Activated CD4-positive, alpha-beta memory T cell treated with anti-CD3 and anti-CD28 coated beads, Interleukin-2, amount 10 ng/mL, durations not matched to agents 7 days and 5 days (primary cell): ENCODE data around the gene STX1B. TPM values are rescaled to one million over a fixed set of nuclear protein-coding genes. Genes with fewer than 3 reads are reported as not detected.
A peak's percentile ranks its signal among the peaks of the same experiment; 100 is the strongest.

Source experiments
- CTCF ChIA-PET: fragments of 350-600 bp; sonication (Branson Sonifier 250); formaldehyde crosslinking; loops from one replicate; lab custom pipeline; 2021; ENCODE audit warnings: antibody characterized with exemption, inconsistent platforms; lab: Charles Lee
- POLR2A ChIA-PET: fragments of 350-600 bp; sonication (Branson Sonifier 250); formaldehyde crosslinking; loops from one replicate; lab custom pipeline; 2021; ENCODE audit warnings: antibody characterized with exemption; lab: Charles Lee
- DNase-seq: peaks from one replicate; pipeline ENCODE4 v3.0.0-alpha.2; 2020
- H3K27ac Mint-ChIP-seq: one replicate; pipeline ENCODE4 v1.8.0; 2021; ENCODE audit warnings: mild to moderate bottlenecking, mixed read lengths
- H3K27me3 Mint-ChIP-seq: one replicate; pipeline ENCODE4 v1.8.0; 2021; ENCODE audit warnings: mixed read lengths
- H3K36me3 Mint-ChIP-seq: one replicate; pipeline ENCODE4 v1.8.0; 2021; ENCODE audit warnings: low read depth, mixed read lengths
- H3K4me1 Mint-ChIP-seq: one replicate; pipeline ENCODE4 v1.8.0; 2021; ENCODE audit warnings: mixed read lengths
- H3K4me3 Mint-ChIP-seq: one replicate; pipeline ENCODE4 v1.8.0; 2021; ENCODE audit warnings: mild to moderate bottlenecking, mixed read lengths
- H3K9me3 Mint-ChIP-seq: one replicate; pipeline ENCODE4 v1.8.0; 2021; ENCODE audit warnings: mixed read lengths
- total RNA-seq, 2 experiments: library from RNA; stranded (reverse); gene quantifications; one replicate each; pipeline ENCODE4 v1.2.3, GENCODE V29; 2021

The STX1B gene
- total RNA-seq, 2 experiments from 2014 or later = 1.5 to 1.7 TPM

DNA sequence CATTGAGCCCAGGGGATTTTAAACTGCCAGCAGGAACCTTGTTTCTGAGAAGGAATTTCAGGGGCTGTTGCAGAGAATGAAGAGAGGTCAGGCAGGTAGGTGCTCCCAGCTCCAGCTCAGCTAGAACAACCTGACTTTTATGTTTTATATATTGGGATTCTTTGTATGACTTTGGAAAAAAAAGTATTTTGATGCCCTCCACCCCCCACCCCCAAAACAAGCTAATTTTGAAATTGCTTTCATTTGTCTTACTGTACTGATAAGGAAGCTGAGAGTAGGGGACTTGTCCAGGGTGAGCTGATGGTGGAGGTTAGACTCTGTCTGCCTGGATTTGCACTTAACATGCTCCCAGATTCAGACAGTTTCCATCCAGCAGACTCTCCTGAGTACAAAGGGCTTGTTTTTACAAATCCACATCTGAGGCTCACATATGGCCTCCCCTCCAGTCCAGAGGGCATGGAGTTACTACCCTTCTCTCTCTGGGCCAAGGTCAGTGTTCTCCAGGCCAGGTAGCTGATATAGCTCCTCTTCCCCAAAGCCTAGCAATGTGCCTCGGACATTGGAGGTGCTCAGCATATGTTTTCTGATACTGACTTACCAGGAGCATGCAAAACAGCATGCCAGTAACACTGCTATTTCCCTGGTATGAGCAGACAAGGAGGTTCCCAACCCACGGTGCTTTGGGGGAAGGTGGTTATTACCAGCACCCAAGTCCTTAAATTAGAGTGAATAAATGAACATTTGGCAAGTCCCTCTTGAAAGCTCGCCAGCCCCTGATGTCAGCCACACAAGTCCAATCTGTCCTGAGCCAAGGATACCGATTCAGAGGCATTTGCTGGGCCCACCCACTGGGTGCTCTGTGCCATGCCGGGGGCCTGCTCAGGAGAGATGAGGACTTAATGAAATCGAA is 11.3 kb downstream of the STX1B start:
- Mint-ChIP-seq H3K27me3 (peaks cover 12% of the 10 kb centered on the region), H3K36me3 (no peaks in the 10 kb centered on the region), H3K27ac (no peak overlapping the region), H3K9me3 (no peaks in the 10 kb centered on the region), H3K4me1 (peaks cover 18% of the 10 kb centered on the region), H3K4me3 (no peak overlapping the region)
- DNase-seq = no peak
- ChIA-PET CTCF (interaction anchor here (1.3 kb wide), 1 partner anchor 143 kb away, joined by 6 read pairs; no protein-coding TSS in a partner anchor), POLR2A (interaction anchor here (0.9 to 2.2 kb wide), 8 partner anchors 8 to 181 kb away, joined by 3 to 7 read pairs (median 3); partner anchors contain the start of genes FUS, ZNF646 and ZNF668)

DNA sequence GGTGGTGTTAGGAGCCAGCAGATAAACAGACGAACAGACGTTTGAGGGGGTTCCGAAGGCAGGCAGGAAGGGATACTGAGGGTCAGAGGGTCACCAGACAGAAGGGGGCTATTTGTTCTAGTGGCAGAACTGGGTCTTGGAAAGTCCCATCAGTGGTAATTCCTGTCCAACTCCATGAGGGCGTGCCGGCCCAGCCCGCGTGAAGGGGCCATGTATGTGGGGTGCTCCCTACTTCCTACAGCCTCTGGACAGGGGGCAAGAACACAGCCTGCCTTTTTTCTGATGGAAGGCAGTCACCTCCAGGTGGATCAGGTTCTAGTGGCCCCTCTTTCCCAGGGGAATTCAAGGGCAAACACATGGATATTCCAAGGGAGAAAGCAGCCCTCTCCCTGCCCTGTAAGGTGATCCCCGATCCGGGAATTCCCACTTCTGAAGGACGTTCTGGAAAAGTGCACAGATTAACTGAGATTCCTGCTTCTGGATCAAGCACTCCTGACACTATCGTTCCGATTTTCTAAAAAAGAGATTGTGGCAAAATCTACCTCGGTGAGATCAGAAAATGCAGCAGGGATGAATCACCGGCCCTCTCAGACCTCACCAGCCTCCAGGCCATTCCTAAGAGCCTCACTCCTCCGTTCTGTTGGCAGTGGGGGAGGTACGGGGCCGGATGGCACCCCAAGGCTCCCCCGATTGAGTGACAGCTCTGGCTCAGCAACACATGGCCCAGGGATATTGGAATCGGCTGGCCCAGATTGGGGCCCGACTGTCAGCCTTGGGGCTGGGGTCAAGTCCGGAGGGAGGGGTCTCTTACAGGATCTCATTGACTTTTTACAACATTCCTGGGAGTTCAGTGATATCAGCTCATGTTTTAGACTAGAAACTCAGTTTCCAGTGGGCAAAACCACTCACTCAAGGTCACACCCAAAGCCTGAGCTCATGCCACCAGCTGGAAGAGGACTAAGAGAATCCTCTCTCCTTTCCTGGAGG is 12.4 kb downstream of the STX1B start:
- Mint-ChIP-seq H3K4me1 (peaks cover 28% of the 10 kb centered on the region), H3K27me3 (peaks cover 12% of the 10 kb centered on the region), H3K4me3 (peak overlapping the region; percentile 37), H3K9me3 (no peaks in the 10 kb centered on the region), H3K27ac (no peak overlapping the region), H3K36me3 (no peaks in the 10 kb centered on the region)
- DNase-seq = no peak
- ChIA-PET POLR2A (interaction anchor here (0.7 to 2.2 kb wide), 14 partner anchors 9 to 182 kb away, joined by 3 to 11 read pairs (median 3); partner anchors contain the start of genes FUS, HSD3B7, KAT8 and ZNF646), CTCF (interaction anchor here (0.8 to 2.6 kb wide), 4 partner anchors 34 to 144 kb away, joined by 3 to 7 read pairs (median 4); no protein-coding TSS in a partner anchor)

DNA sequence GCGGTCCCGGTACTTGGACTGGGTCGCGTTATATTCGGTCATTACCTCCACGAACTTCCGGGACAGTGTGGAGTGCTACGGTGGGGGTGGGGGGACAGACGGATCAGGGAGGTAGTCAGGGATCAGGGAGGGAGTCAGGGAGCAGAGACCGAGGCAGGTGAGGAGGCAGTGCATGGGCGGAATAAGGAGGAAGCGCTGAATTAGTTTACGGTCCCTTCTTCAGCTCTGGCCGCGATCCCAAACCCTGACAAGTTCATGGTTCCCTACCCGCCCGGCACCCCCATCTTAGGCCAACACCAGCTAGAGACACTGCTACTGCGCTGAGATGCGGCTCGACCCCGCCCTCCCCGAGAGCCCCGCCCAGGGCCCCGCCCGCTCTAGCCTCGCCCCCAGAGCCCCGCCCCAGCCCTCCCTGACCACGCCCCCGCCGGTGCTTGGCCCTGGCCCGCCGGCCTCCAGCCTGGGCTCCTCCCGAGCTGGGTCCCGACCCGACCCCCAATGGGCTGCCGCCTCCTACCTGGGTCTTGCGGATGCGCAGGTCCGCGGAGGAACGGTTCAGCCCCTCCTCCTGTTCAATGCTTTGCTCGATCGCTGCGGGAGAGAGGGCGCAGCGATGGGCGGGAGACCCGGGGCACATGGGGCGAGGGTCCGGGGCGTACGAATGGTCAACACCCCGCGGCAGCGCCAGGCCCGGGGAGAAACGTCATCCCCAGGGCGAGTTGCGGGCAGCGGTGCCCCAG is 13.3 kb downstream of the STX1B start:
- peaks cover 37% of the 10 kb centered on the region for H3K4me1 Mint-ChIP-seq
- POLR2A ChIA-PET = interaction anchor here (1.2 to 1.8 kb wide), 6 partner anchors 10 to 462 kb away, joined by 3 to 11 read pairs (median 4); partner anchors contain the start of genes ARMC5, HSD3B7, KAT8 and ZNF646
- peak overlapping the region; percentile 84 for H3K4me3 Mint-ChIP-seq
- peak overlapping the region; percentile 78 for H3K27ac Mint-ChIP-seq
- H3K36me3 Mint-ChIP-seq = no peaks in the 10 kb centered on the region
- H3K27me3 Mint-ChIP-seq = peaks cover 12% of the 10 kb centered on the region
- CTCF ChIA-PET = interaction anchor here (0.8 to 2.6 kb wide), 4 partner anchors 35 to 145 kb away, joined by 3 to 7 read pairs (median 4); no protein-coding TSS in a partner anchor
- DNase-seq = peak; percentile 88
- H3K9me3 Mint-ChIP-seq = no peaks in the 10 kb centered on the region

DNA sequence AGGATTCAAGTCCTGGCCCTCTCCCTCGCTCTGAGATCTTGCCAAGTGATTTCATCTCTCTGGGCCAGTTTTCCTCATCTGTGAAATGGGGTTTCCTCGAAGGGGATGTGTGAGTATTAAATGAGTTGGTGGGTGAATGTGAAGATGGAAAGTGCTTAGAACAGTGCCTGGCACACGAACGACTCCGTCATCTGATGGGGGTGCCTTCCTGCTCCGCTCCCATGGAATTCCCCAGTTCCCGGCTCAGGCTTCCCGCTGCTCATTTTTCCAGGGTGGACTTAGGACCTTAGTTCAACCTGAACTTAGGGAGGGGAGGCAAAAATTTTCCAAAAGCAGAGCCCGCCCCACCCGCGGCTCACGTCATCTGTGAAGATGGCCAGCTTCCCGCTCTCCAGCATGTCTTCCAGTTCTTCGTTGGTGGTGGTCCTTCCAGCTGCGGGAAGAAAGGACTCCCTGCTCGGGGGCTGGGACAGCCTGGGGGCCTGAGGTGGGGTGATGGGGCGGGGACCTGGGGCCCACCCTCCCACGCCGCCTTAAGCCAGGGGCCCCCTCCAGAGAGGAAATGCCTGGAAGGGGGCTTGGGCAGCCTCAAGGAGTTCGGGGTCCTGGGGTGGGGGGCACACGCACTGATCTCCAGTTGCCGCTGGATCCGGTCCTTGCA is 14.0 kb downstream of the STX1B start:
- H3K4me3 Mint-ChIP-seq = peak overlapping the region; percentile 84
- DNase-seq = no peak
- peaks cover 11% of the 10 kb centered on the region for H3K27me3 Mint-ChIP-seq
- H3K4me1 Mint-ChIP-seq = peaks cover 38% of the 10 kb centered on the region
- ChIA-PET CTCF (interaction anchor here (1.1 to 3.2 kb wide), 4 partner anchors 11 to 463 kb away, joined by 3 to 18 read pairs (median 6); partner anchors contain the start of genes ARMC5 and HSD3B7), POLR2A (interaction anchor here (0.6 to 1.8 kb wide), 7 partner anchors 10 to 463 kb away, joined by 3 to 11 read pairs (median 4); partner anchors contain the start of genes ARMC5, HSD3B7, KAT8 and ZNF646)
- H3K27ac Mint-ChIP-seq = peak overlapping the region; percentile 78
- H3K36me3 Mint-ChIP-seq = no peaks in the 10 kb centered on the region
- H3K9me3 Mint-ChIP-seq = no peaks in the 10 kb centered on the region

DNA sequence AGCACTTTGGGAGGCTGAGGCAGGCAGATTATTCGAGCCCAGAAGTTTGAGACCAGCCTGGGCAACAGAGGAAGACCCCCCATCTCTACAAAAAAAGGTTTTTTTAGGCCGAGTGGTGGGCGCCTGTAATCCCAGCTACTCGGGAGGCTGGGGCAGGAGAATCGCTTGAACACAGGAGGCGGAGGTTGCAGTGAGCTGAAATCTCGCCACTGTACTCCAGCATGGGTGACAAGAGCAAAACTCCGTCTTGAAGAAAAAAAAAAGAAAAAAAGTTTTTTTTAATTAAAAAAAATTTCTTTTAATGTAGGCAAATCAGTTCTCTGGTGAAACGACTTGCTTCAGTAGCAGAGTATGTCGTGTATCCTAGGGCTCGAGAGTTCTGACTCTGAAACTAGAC is 14.5 kb downstream of the STX1B start:
- ChIA-PET POLR2A (interaction anchor here (0.6 to 1.8 kb wide), 4 partner anchors 11 to 464 kb away, joined by 3 to 11 read pairs (median 5); partner anchors contain the start of genes ARMC5, HSD3B7, ZNF646 and ZNF668), CTCF (interaction anchor here (1.1 to 3.2 kb wide), 4 partner anchors 10 to 464 kb away, joined by 3 to 18 read pairs (median 6); partner anchors contain the start of genes ARMC5 and HSD3B7)
- Mint-ChIP-seq H3K27ac (no peak overlapping the region), H3K4me3 (peak overlapping the region; percentile 62), H3K36me3 (no peaks in the 10 kb centered on the region), H3K4me1 (peaks cover 43% of the 10 kb centered on the region), H3K9me3 (no peaks in the 10 kb centered on the region), H3K27me3 (peaks cover 11% of the 10 kb centered on the region)
- no peak for DNase-seq

DNA sequence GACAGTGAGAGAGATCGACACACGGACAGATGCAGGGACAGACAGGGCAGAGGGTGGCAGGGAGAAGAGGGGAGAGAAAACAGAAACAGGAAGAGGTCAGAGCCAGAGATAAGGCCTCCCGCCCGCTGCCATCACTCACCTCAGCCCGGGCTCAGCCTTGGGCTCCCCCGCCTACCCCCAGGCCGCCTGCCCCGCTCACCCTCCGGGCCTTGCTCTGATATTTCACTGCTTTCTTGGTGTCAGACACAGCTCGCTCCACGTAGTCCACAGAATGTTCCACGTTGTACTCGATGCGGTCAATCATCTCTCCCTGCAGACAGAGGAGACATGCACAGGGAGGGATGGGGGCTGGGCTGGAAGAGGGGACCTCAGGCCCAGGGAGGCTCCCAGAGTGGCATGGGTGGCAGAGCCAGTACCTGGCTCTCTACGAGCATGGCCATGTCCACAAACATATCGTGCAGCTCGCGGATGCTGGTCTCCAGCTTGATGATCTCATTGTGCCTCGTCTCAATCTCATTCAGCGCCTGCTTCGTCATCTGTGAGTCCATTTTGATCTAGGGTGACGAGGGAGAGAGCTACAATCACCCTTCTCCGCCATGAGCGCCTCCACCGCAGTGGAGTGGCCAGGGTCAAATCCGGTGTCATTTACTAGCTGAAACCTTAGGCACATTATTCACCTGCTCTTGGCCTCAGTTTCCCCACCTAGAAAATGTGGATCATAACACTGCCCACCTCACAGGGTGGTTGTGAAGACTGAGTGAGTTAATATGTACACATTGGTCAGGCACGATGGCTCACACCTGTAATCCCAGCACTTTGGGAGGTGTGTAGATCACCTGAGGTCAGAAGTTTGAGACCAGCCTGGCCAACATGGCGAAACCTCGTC is 17.3 kb downstream of the STX1B start:
- Mint-ChIP-seq H3K36me3 (no peaks in the 10 kb centered on the region), H3K27me3 (peaks cover 5% of the 10 kb centered on the region), H3K27ac (no peak overlapping the region), H3K4me1 (peaks cover 43% of the 10 kb centered on the region), H3K4me3 (no peak overlapping the region), H3K9me3 (no peaks in the 10 kb centered on the region)
- ChIA-PET CTCF (interaction anchor here (1.5 to 3.2 kb wide), 2 partner anchors 8 to 34 kb away, joined by 3 to 18 read pairs; partner anchors contain the start of gene HSD3B7), POLR2A (interaction anchor here (1.1 kb wide), 1 partner anchor 187 kb away, joined by 5 read pairs; the partner anchor contains the start of gene FUS)
- no peak for DNase-seq

DNA sequence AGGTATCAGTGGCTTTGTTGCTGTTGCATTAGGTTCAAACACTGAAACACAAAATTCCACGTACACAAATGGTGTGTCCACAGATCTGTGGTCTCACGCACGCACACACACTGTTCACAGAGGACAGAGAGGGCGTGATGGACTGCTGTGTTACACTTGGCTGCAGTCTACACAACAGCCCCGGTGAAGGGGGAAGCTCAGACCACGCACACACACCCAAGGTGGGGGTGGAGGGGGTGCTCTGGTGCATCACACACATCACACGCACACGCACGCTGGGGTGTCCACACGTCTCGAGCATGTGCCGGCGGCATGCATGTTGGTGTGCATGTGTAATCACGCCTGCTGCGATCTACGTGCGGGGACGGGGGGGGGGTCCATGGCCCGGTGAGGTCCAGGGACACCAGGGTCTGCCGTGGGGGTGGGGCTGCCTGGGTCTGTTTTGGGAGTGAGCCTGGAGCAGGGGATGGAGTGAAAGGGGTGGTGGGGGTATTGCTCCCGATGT is 18.1 kb downstream of the STX1B start:
- no peak overlapping the region for H3K27ac Mint-ChIP-seq
- no peak for DNase-seq
- H3K27me3 Mint-ChIP-seq = peaks cover 3% of the 10 kb centered on the region
- H3K4me3 Mint-ChIP-seq = no peak overlapping the region
- ChIA-PET POLR2A (no interaction called here), CTCF (interaction anchor here (1.2 kb wide), 1 partner anchor 150 kb away, joined by 4 read pairs; no protein-coding TSS in a partner anchor)
- no peaks in the 10 kb centered on the region for H3K36me3 Mint-ChIP-seq
- H3K4me1 Mint-ChIP-seq = peaks cover 43% of the 10 kb centered on the region
- no peaks in the 10 kb centered on the region for H3K9me3 Mint-ChIP-seq

DNA sequence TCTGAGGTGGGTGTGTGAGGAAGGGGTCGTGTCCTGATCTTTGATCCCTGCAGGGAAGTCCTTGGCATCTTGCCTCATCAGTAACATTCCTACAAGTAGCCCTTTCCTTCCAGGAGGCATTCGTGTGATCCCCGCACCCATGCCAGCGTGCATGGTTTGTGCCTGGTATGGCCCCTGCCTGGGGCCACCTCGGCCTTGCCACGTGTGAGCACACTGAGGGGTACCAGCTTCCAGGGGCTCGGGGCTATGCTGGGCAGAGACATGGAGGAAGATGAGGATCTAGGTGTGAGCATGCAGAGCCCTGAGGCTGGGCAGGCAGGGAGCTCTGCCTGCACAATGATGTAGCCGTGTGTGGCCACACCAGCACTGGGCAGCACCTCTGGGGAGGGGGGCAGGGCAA is 19.4 kb downstream of the STX1B start:
- Mint-ChIP-seq H3K4me1 (peaks cover 39% of the 10 kb centered on the region), H3K36me3 (peaks cover 4% of the 10 kb centered on the region), H3K27me3 (no peaks in the 10 kb centered on the region), H3K9me3 (no peaks in the 10 kb centered on the region), H3K27ac (peak overlapping the region; percentile 26), H3K4me3 (no peak overlapping the region)
- ChIA-PET CTCF (interaction anchor here (1.2 kb wide), 1 partner anchor 151 kb away, joined by 4 read pairs; no protein-coding TSS in a partner anchor), POLR2A (interaction anchor here (0.9 kb wide), 1 partner anchor 81 kb away, joined by 3 read pairs; no protein-coding TSS in a partner anchor)
- no peak for DNase-seq

DNA sequence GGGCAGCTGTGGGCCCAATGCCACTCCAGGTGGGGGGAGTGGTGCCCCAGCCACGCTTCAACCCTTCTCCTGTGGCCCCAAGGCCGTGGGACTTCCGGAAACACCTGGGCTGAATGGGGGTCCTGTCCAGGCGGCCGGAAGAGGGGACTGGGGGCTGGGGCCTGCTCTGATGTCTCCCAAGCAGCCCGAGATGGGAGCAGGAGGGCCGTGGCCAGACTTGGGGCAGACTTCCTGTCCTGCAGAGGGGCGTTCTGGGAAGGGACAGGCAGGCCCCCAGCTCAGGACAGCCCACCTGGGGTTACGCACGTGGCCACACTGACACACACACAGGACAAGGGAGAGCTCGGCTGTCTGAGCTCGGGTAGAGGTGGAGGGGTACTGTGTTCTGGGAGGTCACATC is 20.3 kb downstream of the STX1B start:
- no peaks in the 10 kb centered on the region for H3K27me3 Mint-ChIP-seq

DNA sequence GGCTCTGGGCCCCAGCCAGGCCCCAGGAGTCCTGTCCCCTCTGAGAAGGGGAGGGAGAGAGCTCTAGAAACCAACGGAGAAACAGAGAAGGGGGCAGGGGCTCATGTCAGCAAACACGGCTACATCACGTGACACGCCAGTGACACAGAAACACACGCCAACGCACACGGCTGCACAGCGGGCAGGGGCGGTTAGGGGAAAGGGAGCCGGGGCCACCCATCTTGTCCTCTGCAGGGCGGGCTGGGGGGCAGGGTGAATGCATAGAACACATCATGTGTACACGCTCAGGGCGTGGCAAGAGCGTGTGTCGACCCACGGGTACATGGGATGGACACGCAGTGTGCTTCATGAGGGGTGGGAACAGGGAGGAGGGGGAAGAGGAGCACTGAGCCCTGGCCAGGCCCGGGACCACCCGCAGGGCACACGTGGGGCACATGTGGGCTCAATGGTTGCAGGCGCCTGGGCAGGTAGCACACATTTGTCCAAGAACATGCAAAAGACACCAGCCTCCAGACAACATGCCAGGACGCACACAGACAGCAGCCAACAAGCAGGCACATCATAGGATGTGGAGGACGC is 20.9 kb downstream of the STX1B start:
- ChIA-PET CTCF (no interaction called here), POLR2A (no interaction called here)
- Mint-ChIP-seq H3K4me1 (peaks cover 39% of the 10 kb centered on the region), H3K9me3 (no peaks in the 10 kb centered on the region), H3K4me3 (no peak overlapping the region), H3K27me3 (no peaks in the 10 kb centered on the region), H3K36me3 (peaks cover 4% of the 10 kb centered on the region), H3K27ac (no peak overlapping the region)
- no peak for DNase-seq

More for the DNA sequence above, 20.3 kb downstream of the STX1B start:
- POLR2A ChIA-PET = no interaction called here
- Mint-ChIP-seq H3K36me3 (peaks cover 4% of the 10 kb centered on the region), H3K27ac (no peak overlapping the region), H3K4me3 (no peak overlapping the region), H3K4me1 (peaks cover 41% of the 10 kb centered on the region), H3K9me3 (no peaks in the 10 kb centered on the region)
- DNase-seq = no peak
- CTCF ChIA-PET = no interaction called here
